Stimulated activated CD4-positive, alpha-beta T cell treated with anti-CD3 and anti-CD28 coated beads, Interleukin-1b, Interleukin-23, amount 100 ng/mL, for 4 hours (primary cell): ENCODE measurements around the gene RAB4B.
"Not testable (repeated sequence)": the region's sequence is repeated elsewhere in the genome, so short reads cannot be mapped to it uniquely, and the experiment has no call there.

Source experiments
- DNase-seq, 2 donors: peaks; one replicate each; pipeline ENCODE4 v3.0.0-alpha.2; 2020; ENCODE audit warnings: low read depth in 2 of 2

The RAB4B gene

GRCh38 chr19:40803857-40804782 is 26.1 kb downstream of the RAB4B start:
- DNase-seq = no peak

DNA sequence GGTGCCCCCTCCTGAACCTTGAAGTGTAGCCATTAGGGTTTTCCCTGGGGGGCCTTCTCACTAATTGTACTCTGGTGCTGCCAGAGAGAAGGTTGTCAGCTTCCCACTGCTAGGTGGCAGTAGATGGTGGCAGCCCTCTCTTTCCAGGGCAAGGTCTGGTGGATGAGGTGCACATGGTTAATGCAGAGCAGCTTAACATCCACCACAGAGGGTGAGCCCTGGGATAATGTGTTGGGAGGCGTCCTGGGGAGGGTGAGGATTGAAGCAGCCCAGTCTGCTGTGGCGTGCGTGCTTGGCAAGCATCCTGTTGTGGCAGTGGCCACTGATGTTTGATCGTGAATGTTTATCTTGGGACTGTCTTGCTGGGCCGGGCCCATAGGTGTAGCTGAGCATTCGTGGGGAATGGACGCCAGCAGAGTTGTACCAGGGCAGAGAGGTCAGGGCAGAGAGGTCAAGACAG is 26.8 kb downstream of the RAB4B start:
- DNase-seq = no peak

DNA sequence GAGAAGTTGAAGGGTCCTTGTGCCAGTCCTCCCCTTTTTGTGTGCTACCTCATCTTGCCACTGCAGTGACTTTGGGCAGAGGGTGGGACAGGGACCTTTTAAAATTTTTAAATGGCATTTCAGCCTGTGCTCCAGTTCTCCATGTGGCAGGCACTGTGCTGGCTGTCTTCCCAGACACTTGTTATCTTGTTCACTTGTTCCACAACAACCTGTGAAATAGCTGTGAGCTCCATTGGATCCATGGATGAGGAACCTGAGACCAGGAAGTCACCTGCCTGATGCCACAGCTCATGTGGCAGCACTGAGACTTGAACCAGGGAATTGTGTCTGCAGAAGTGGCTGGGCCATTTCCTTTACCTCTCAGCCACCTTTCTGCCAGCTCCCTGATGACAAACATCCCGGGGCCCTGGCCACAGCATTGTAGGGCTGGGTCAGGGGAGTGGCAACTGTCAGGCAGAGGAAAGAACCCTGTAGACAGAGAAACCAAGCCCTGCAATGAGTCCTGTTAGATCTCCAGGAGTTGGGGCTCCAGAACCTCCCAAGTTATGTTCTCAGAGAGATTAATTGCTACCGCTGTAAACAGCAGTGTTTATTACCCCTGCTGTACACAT is 27.3 kb downstream of the RAB4B start:
- DNase-seq = no peak

DNA sequence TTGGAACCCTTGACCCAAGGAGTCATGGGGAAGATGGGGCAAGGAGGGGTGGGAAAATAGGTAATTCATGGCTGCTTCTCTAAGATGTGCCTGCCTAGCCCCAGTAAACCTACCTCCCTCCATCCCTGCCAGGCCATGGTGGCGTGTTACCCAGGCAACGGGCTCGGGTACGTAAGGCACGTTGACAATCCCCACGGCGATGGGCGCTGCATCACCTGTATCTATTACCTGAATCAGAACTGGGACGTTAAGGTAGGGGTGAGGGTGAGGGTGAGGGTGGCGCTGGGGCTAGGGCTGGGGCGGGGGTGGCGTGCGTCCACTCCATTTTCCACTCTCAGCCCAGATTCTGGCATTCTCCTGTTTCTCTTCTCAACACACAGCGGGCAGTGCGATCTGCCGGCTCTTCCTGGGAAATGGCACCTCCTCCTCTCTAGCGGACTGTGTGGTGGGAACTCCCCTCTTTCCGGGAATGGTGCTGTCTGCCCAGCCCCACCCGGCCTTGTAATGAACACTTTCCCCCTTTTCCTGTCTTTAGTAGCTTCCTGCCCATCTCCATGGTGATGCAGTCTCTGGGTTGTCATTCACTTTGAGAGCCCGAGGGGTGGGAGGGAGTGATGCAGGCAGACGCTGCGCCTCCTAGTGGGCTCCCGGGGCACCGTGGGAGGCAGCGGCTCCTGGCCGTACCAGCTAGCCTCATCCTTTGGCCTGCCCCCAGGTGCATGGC is 28.5 kb downstream of the RAB4B start:
- peak; percentile 68 to 69 for DNase-seq

- DNase-seq = no peak
Observed at GRCh38 chr19:40807147-40808020, 29.3 kb downstream of the RAB4B start.

DNA sequence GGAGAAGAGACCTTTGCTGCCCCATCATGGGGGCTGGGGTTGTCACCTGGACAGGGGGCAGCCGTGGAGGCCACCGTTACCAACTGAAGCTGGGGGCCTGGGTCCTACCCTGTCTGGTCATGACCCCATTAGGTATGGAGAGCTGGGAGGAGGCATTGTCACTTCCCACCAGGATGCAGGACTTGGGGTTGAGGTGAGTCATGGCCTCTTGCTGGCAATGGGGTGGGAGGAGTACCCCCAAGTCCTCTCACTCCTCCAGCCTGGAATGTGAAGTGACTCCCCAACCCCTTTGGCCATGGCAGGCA is 29.9 kb downstream of the RAB4B start:
- no peak for DNase-seq

GRCh38 chr19:40808497-40808896 is 30.4 kb downstream of the RAB4B start:
- DNase-seq = no peak

GRCh38 chr19:40809358-40810086 is 31.5 kb downstream of the RAB4B start:
- DNase-seq = no peak

DNA sequence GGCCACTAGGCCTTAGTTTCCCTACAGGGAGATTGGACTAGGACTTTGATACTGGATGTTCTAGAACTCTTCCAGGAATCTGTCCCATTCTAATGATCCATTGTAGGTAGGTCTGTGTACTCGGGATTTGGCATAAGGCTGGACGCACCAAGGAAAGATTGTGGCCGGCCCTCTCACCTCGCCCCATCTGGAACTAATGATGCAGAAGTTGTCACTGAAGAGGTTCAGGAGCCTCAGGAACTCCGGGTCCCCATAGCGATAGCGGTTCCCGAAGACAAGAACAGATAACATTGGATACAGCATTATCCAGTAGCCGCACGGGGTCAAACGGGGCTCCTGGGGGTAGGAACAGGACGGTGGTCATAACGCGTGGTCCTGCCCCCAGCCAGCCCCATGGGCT is 32.1 kb downstream of the RAB4B start:
- DNase-seq = no peak

DNA sequence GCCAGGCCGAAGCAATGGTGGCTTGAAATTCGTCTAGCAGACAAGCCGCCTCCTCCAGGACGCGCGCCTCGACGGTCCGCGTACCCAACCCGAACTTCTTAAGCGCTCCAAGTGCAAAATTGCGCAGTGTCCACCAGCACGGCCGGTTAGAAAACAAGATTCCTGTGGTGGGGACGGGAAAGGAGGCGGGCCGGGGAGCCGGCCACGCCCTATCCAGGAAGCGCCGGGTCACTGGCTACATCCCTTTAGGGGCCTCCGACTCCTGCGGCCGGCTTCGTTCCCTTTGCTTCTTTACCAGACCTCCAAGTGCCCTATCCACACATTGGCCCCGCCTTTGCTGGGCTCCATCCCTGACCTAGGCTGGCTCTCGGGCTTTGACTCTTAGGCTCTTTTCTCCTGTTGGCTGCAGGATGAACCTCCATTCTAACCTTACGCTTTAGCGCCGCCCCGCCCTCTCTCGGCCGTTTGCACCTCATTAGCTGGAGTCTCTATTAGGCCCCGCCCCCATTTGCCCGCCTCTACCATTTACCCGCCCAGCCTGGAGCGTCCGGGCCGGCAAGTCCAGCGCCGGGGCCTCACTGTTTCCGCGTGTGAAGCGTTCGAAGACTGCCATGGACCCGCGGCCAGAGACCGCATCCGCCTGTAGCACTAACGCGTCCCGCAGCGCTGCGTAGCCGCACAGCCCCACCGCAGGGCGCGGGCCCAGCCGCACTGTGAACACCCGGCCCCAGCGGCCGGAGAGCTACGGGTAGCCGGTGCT is 32.8 kb downstream of the RAB4B start:
- peak in 1 of 2 donors; percentile 32 for DNase-seq

GRCh38 chr19:40811478-40812341 is 33.7 kb downstream of the RAB4B start:
- no peak for DNase-seq

GRCh38 chr19:40812571-40812970 is 34.5 kb downstream of the RAB4B start:
- not testable (repeated sequence) for DNase-seq

GRCh38 chr19:40813182-40813581 is 35.1 kb downstream of the RAB4B start:
- no peak for DNase-seq

DNA sequence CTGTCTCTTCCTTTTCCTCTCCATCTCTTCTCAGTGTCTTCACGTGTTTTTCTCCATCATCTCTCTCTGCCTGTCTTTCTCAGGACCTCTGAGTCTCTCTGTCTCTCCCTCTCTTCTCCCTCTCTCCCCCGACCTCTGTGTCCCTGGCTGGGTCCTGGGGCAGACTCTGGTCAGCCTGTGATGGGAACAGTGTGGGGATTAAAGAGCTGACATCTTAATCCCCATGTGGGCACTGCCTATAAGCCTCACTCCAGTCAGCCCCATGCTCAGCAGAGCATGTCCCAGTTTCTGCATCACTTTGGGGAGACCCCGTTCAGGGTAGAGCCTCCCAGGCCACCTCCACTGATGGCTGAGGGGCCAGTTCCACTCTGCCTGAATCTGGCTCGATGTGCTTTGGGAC is 37.2 kb downstream of the RAB4B start:
- DNase-seq = no peak

GRCh38 chr19:40818480-40819399 is 40.7 kb downstream of the RAB4B start:
- peak; percentile 69 to 72 for DNase-seq

DNA sequence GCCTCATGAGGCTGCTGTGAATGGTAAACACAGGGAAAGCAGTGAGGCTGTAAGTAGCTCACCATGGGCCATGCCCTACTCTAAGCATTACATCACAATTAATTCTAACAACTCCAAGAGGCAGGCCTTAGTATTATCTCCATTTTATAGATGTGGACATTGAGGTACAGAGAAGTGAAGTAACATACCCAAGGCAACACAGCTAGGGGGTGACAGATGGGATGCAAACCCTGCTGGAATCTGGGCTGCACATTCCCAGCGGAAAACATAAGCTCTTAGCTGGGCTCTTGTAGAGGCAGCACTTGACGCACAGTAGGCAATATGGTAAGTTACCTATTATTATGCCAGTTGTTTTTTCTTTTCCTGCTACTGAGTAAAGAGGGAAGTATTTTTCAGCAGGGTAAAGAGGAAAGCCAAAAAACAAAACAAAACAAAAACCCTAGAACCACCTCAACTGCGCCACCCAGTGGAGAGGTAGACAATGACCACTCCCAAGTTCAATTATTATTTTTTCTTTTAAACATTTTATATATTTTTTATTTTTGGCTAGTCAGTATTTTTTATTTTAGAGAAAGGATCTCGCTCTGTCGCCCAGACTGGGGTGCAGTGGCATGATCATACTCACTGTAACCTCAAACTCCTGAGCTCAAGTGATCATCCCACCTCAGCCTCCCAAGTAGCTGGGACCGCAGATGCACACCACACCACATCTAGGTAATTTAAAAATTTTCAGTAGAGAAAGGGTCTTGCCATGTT is 41.6 kb downstream of the RAB4B start:
- DNase-seq = peak; percentile 56 to 65

DNA sequence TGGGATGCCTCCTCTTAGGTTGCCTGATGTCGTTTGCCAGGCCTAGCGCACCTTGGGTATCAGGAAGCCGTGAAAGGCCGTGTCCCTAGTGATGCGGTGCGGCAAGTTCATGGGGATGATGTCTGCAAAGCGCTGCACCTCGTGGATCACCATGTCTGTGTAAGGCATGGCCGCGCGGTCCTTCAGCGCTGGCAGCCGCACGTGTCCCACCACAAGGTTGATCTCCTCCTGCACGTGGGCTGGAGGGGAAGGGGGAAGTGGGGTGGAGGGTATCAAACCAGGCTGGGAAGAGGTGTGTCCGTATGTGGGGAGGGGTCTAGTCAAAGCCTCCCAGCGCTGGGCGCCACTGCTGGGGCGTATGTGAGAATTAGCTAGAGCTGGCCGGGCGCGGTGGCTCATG is 44.1 kb downstream of the RAB4B start:
- DNase-seq = no peak
